NCI-H446 (cell line): ENCODE measurements around the gene PTPRC.

Source experiments
- DNase-seq, 2 experiments: peaks; one replicate each; lab custom pipeline; 2025; lab: John Stamatoyannopoulos, UW

The PTPRC gene

GRCh38 chr1:198620951-198621824 lies 17.7 kb upstream of the PTPRC start:
- DNase-seq: no peak

DNA sequence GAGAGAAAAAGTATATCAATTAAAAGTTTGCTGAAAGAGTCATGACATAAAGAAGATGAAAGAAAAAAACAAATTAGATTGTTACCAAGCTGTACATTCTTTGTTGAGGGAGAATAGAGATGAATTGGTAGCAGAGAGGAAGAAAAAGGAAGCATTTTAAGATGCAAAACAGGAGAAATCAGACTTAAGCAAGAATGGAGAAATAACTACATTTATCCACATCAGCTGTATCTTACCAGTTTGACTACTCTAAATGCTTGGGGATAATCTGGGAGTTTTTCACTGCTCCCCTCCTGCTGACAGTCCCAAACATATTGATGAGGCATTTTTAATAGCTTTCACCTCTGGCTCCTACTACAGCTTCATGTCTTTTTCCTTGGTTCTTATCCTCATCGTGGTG lies 16.8 kb upstream of the PTPRC start:
- DNase-seq: no peak

- no peak for DNase-seq
Observed at GRCh38 chr1:198623752-198624647, 14.8 kb upstream of the PTPRC start.

GRCh38 chr1:198624648-198624980 lies 14.2 kb upstream of the PTPRC start:
- DNase-seq: no peak

DNA sequence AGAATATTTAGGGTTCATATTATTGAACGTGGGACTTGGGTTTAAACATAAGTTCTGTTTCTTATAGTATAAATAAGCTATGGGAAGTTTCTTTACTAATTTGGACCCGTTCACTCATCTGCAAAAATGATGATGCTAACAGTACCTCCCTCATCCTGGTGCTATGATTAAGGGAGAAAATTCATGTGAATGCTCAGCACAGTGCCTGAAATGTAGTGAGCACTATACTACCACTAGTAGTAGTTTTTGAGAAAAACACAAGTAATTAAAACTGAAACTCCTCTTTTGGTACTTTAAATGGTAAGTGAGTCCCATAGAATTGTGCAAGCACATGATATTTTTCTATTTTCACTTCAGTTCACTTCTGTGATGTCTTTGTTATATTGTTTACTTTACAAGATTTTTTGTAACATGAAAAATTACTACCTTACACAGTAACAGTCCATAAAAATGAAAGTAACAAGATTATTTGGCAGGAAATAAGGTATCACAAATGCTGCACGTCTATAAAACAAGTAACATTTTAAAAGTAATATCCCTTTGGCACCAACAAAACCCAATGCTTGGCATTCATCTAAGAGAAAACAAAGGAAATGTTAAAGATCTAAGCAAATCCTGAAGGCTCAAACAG lies 11.3 kb upstream of the PTPRC start:
- no peak for DNase-seq

DNA sequence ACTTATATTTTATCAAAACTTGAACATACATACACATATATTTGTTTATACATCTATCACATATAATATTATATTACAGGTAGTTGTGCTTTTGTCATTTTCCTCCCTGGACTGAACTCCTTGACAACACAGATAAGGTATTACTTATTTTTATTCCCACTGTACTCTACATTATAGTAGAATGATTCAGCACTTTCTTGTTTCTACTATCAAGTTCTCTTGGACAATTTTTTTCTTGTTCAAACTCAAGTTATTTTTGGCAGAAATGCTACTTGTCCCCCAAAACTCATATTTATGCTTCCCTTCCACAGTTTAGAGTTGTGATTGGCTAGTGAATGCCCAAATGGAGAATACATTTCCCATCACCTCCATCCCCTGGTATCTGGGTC lies 10.8 kb upstream of the PTPRC start:
- DNase-seq: no peak

DNA sequence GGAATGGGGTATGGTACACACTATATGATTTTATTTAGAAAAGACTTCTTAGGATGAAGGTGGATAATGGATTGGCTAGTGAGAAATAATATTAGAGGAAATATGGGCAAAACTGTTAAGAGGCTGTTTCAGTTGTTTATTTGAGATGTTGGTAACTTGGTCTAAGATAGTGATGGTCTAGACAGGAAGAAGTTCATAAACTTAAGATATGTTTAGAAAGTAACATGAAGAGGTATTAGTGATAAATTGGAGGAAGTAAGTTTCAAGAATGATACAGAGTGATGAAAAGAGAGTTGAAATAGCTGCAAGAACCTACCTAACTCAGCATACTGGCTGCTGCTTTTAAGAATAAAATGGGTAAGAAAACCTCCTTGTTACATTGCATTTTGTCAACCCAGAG lies 9.2 kb upstream of the PTPRC start:
- DNase-seq: no peak

DNA sequence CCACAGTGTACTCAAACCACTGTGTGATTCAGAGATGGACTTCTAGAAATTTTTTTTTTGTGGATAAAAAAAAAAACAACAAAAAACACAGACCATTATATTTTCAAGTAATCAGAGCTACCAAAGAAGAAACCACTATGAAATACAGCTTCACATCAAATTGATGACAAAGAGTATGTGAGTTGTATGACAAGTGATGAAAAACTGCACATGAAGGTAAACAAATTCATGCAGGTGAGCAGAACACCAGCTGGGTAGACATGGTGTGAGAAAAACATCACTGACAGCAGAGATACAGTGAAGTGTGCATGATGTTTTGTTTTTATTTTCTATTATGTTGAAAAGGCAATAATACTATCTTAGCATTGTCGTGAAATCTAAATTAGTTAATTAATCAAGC lies 8.0 kb upstream of the PTPRC start:
- DNase-seq: no peak

- DNase-seq: no peak
Observed at GRCh38 chr1:198631292-198631691, 7.5 kb upstream of the PTPRC start.

DNA sequence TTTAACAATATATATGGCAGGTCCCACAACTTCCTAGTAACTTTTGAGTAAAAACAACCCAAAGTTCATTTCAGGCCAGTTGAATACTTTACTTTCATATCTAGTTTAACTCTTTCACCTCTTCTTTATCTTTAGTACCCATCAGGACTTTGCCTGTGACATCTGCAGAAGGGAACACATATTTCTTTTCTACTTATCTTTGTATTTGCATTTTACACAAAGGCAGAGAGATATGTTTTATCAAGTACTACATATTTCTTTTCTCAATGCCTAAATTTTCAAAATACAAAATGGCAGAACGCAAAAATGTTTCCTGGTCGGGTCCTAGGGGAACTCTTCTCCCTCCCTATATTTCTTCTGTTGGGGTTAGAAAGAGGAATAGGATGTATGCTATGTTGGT lies 6.8 kb upstream of the PTPRC start:
- DNase-seq: no peak

DNA sequence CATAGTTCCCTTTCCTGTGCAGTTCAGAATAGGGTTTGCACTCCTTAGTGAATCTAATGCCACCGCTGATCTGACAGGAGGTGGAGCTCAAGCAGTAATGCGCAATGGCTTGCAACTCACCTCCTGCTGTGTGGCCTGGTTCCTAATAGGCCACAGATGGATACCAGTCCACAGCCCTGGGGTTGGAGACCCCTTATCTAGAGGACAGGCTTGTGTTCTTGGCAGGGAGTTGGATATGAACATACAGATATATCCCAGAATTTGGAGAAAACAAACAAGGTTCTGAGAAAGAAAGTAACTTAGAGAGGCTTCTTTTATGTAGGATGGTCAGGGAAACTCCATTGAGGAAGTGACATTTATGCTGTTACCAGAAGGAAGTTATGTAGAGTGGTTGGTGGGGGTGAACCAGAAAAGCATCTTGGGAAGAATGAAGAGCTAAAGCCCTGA lies 5.1 kb upstream of the PTPRC start:
- DNase-seq: no peak

- no peak for DNase-seq
Observed at GRCh38 chr1:198635964-198636363, 2.9 kb upstream of the PTPRC start.

- no peak for DNase-seq
Observed at GRCh38 chr1:198636391-198636790, 2.4 kb upstream of the PTPRC start.

GRCh38 chr1:198637157-198637556 lies 1.7 kb upstream of the PTPRC start:
- DNase-seq: no peak

DNA sequence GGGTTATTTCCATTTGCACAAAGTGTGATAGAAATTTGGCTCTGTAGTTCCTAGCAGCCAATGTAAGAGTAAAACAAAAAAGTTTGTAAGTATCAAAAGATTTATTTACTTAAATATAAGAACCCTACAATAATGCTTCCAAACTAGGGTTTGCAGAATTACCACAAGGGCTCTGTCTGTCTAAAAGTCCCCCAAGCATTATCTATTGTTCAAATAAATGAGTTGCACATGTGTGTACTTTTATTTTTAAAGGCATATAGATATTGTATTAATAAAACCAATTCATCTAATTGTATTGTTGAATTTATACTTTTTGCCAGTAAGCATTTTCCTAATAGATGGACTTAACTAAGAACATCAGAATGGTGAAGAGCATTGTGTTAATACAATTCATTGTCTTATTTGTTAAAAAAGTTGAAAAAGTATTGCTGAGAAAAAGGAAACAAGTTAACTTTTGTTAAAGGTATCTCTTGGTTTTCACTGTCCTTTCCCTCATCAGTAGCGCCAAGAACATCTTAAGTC lies 863 bp upstream of the PTPRC start:
- DNase-seq: no peak

DNA sequence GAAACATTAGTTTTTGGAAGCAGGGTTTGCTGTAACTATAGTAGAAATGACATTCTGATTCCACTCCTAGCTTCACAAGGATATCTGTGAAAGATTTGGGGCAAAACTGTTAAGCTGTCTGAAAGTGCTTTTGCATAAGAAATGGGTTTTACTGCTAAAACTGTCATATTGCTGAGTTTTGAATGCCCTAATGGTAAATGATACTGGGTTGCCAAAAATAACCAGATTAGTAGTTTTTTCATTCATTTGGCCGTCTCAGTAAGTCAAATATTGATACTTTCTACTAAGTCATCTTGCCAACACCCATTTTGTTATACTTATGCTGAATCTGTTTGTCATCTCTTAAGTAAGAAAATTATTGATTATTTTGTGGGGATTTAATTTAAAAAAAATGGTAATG lies 399 bp upstream of the PTPRC start:
- DNase-seq: no peak

GRCh38 chr1:198639671-198640143 lies 867 bp downstream of the PTPRC start:
- DNase-seq: no peak

- DNase-seq: no peak
Observed at GRCh38 chr1:198640174-198640573, 1.3 kb downstream of the PTPRC start.

DNA sequence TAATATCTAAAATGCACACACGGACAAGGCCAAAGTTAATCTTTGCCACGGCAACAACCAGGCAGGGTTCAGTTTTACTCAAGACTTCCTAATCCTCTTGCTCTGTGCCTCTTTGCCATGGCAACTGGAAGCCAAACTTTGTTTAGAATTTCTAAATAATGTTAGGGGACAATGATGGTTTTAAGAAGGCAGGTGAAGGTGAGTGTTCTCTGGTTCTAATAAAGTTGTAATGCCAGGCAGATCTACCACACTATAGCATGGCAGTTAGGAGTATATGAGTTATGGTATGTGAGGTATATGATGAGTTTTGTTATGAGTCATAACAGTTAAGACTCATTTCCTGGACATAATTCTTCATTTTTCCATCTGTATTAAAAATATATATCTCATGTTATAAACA lies 2.7 kb downstream of the PTPRC start:
- no peak for DNase-seq

DNA sequence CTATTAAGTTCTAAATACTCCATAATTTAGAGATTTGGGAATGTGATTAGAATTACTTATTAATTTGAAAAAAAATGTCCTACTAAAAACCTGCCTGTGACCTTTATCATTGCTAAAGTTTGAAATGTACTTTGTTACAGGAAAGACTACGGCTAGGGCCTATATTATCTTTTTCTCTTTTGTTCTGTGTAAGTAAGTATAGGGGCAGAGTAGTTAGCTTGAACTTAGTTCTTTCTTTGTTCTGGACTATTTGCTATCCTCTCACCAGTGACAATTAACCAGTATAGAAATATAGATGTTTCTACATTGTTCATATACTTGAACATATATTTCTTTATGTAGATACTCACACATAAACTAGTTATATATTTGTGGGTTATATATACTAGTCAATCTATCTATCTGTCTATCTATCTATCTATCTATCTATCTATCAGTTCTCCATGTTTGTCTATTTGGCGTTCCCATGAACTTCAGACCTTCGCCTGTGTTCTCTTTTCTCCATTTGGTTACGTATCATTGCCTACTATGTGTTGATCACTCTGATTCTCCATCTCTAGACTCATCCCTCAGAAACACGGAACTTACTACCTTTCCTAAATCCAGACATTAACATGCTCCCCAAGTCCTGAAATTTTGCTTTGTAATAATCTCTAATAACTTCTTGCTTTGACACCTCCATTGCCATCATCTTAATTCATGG lies 3.3 kb downstream of the PTPRC start:
- DNase-seq: no peak

DNA sequence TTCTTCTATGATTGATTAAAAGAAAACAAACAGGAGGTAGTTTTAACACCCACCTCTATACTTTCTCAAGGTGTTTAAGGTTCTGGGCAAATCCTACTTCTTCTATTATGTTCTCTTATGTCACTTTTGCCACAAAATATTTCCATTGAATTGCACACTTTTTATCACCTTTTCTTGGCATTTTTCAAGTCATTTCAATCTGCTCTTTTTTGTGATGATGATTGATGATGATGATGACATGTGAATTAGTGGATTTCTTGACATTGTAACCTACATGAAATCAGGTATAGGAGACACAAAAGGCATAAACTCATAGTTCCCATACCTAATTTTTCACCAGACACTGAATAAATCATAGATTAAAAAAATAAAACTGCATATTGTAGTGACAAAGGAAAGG lies 4.1 kb downstream of the PTPRC start:
- DNase-seq: no peak

DNA sequence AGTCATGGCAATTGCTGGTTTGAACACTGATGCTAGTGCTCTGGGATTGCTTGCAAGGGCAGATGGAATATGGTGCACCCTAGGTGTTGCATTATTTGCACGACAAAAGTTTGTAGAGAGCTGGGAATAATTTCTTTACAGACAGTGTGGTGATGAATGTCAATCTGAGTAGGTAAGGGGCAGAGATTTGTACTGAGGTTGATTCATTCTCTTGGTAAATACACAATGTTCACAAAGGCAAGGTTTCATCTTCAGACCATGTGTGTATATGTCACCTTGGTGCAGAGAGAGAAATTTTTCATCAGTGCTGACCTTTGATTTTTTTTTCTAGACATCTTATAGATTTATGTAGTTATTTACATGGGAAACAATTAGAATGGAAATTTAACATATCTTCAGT lies 5.0 kb downstream of the PTPRC start:
- no peak for DNase-seq
